Omental fat pad (tissue), 4 donors: ENCODE data around the gene TSPAN14. TPM values are rescaled to one million over a fixed set of nuclear protein-coding genes. Genes with fewer than 3 reads are reported as not detected.

Experiments
- ATAC-seq: fragments of 150-250 bp; one replicate; pipeline ENCODE4 v1.9.1; 2016; ENCODE audit warnings: mild to moderate bottlenecking, moderate library complexity; ENCODE audit not compliant: low FRiP score
- DNase-seq: peaks from one replicate; pipeline ENCODE4 v3.0.0-alpha.2; 2019; ENCODE audit warnings: low spot score
- CTCF ChIP-seq, 3 donors: fragments of 450-650 bp; IDR thresholded peaks; one replicate each; pipeline ENCODE4 v1.5.1; 2016 to 2017; ENCODE audit warnings: antibody characterized with exemption in 3 of 3, mild to moderate bottlenecking in 3 of 3, moderate library complexity in 2 of 3
- total RNA-seq, 4 donors: library from RNA; depleted of rRNA; stranded (reverse); fragments of >200 nt; gene quantifications; one replicate each; pipeline ENCODE4 v1.1.0, GENCODE V29; 2016

TSPAN14 gene
- total RNA-seq, 4 donors from 2014 or later: 42.4 to 114 (median 91.6) TPM

GRCh38 chr10:80465839-80466590 lies 11.9 kb downstream of the TSPAN14 start:
- no peak for DNase-seq
- no peak for TF ChIP-seq CTCF (IDR thresholded peaks at IDR 0.05)
- ATAC-seq: no peak

DNA sequence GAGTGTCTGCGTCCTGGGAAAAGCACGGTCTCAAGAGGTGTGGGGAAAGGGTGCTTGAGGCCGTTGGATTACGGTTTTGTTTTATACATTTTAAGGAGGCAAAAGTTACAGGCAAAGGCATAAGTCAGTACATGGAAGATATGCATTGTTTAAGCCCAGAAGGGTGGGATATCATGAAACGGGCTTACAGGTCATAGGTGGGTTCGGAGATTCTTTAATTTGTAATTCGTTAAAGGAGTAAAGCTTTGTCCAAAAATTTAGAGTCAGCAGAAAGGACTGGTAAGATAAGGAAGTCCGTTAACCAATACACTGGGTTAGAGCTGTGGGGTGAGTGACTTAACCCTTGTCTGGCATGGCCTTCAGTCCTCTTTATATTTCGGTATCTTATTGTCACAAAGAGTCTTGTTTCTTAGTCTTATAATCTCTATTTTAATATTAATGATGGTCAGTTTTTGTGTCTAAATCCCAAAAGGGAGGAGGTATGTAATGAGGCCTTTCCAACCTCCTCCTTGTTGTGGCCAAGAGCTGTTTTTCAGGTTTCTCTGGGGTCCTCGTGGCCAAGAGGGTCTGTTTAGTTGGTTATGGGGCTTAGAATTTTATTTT lies 12.7 kb downstream of the TSPAN14 start:
- ATAC-seq: no peak
- DNase-seq: no peak
- no peak for TF ChIP-seq CTCF (IDR thresholded peaks at IDR 0.05)

GRCh38 chr10:80468002-80468401 lies 13.9 kb downstream of the TSPAN14 start:
- DNase-seq (no peak), ATAC-seq (peak; percentile 45)
- no peak for TF ChIP-seq CTCF (IDR thresholded peaks at IDR 0.05)

DNA sequence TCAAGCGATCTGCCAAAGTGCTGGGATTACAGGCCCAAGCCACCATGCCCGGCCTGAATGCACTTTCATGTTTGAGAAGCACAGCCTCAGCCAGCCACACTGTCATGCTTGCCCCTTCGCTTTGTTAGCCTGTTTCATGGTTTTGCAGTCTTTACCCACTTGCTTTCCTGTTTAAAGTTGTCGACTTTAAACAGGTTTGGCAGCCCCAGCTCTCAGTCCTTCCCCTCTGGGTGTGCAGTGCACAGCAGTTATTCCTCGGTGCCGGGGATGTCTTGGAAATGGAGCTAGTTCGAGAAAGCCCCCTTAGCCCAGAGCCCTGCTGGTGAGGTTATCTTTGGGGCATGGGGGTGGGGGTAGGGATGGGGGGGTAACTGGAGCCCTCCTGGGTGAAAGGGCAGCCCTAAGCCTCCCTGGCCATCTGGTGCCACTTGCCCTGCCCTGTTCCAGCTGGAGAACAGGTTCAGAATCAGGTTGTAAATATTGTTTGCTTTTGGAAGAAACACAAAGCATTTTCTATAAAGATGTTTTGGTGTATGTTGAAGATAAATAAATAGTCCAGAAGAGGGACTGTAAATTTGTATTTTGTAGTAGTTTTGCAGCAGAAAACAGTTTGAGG lies 14.8 kb downstream of the TSPAN14 start:
- ATAC-seq: no peak

GRCh38 chr10:80470266-80470665 lies 16.2 kb downstream of the TSPAN14 start:
- TF ChIP-seq CTCF (IDR thresholded peaks at IDR 0.05): no peak
- DNase-seq (no peak), ATAC-seq (no peak)

More for the DNA sequence above, 14.8 kb downstream of the TSPAN14 start:
- TF ChIP-seq CTCF (IDR thresholded peaks at IDR 0.05): no peak
- no peak for DNase-seq

DNA sequence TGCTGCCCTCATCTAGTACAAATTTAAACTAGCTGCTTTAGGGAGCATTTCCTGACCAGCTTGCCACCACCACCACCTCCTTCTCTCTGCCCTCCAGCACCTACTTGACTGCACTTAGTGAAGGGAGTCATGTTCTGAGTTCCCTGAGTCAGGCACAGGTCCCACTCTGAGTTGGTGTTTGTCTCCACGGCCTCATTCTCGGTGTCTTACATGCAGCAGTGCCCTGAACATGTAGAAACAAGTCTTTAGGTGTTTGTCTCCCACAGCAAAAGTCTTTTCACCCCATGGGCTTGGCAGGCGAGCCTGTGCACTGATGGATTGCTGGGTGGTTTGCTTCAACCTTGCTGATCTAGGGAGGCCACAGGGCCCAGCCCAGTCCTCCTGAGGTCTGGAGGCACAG lies 16.9 kb downstream of the TSPAN14 start:
- TF ChIP-seq CTCF (IDR thresholded peaks at IDR 0.05): no peak
- DNase-seq (no peak), ATAC-seq (no peak)
